MM.1S (cell line): ENCODE measurements around the gene SORD.
A peak's percentile ranks its signal among the peaks of the same experiment; 100 is the strongest.
"Not testable (repeated sequence)": the region's sequence is repeated elsewhere in the genome, so short reads cannot be mapped to it uniquely, and the experiment has no call there.

Source experiments
- DNase-seq: peaks from one replicate; pipeline ENCODE4 v3.0.0-alpha.2; 2015
- H2AFZ ChIP-seq: fragments of 300-600 bp; sonication (generic); 2 replicates; pipeline ENCODE4 v1.6.0; 2016; ENCODE audit warnings: antibody characterized with exemption, low read length
- H3F3A ChIP-seq: fragments of 300-600 bp; sonication (generic); 2 replicates; pipeline ENCODE4 v1.6.1; 2016; ENCODE audit warnings: mild to moderate bottlenecking, antibody characterized with exemption, low read length, moderate library complexity, mixed read lengths; ENCODE audit not compliant: insufficient read depth
- H3K27ac ChIP-seq: fragments of 300-600 bp; sonication (generic); 2 replicates; pipeline ENCODE4 v1.5.1; 2016; ENCODE audit warnings: mild to moderate bottlenecking, low read length
- H3K27me3 ChIP-seq: fragments of 300-600 bp; sonication (generic); replicated peaks from 2 replicates; pipeline ENCODE4 v1.6.0; 2016; ENCODE audit warnings: low read length; ENCODE audit not compliant: insufficient read depth
- H3K36me3 ChIP-seq: fragments of 300-600 bp; sonication (generic); replicated peaks from 2 replicates; pipeline ENCODE4 v1.6.1; 2016; ENCODE audit warnings: mild to moderate bottlenecking, low read length, mixed read lengths; ENCODE audit not compliant: insufficient read depth
- H3K4me1 ChIP-seq: fragments of 300-600 bp; sonication (generic); 2 replicates; pipeline ENCODE4 v1.6.1; 2016; ENCODE audit warnings: low read length, mixed read lengths
- H3K4me2 ChIP-seq: fragments of 300-600 bp; sonication (generic); 2 replicates; pipeline ENCODE4 v1.6.0; 2016; ENCODE audit warnings: low read depth, low read length
- H3K4me3 ChIP-seq: fragments of 300-600 bp; sonication (generic); 2 replicates; pipeline ENCODE4 v1.5.1; 2016; ENCODE audit warnings: low read length, mixed read lengths
- H3K79me2 ChIP-seq: fragments of 300-600 bp; sonication (generic); 2 replicates; pipeline ENCODE4 v1.6.1; 2016; ENCODE audit warnings: mixed run types, low read length, mixed read lengths
- H3K9ac ChIP-seq: fragments of 300-600 bp; sonication (generic); 2 replicates; pipeline ENCODE4 v1.6.1; 2016; ENCODE audit warnings: low read length, mixed read lengths
- H3K9me2 ChIP-seq: fragments of 300-600 bp; sonication (generic); replicated peaks from 2 replicates; pipeline ENCODE4 v1.6.1; 2016; ENCODE audit warnings: mild to moderate bottlenecking, low read length, mixed read lengths; ENCODE audit not compliant: insufficient read depth
- H3K9me3 ChIP-seq: fragments of 300-600 bp; sonication (generic); replicated peaks from 2 replicates; pipeline ENCODE4 v1.6.1; 2016; ENCODE audit warnings: mild to moderate bottlenecking, low read length, mixed read lengths; ENCODE audit not compliant: insufficient read depth
- H4K20me1 ChIP-seq: fragments of 300-600 bp; sonication (generic); 2 replicates; pipeline ENCODE4 v1.6.1; 2016; ENCODE audit warnings: mild to moderate bottlenecking, low read length, moderate library complexity, mixed read lengths; ENCODE audit not compliant: insufficient read depth
- CTCF ChIP-seq: fragments of 300-600 bp; sonication (generic); IDR thresholded peaks from 2 replicates; pipeline ENCODE4 v1.5.1; 2016; ENCODE audit warnings: antibody characterized with exemption, low read length, mixed read lengths
- EZH2 ChIP-seq: fragments of 300-600 bp; sonication (generic); optimal IDR thresholded peaks from 2 replicates; pipeline ENCODE3; 2017; ENCODE audit warnings: low read depth, mild to moderate bottlenecking, antibody characterized with exemption, low read length, mixed read lengths
- EZH2phosphoT487 ChIP-seq: fragments of 300-600 bp; sonication (generic); IDR thresholded peaks from 2 replicates; pipeline ENCODE4 v1.6.1; 2018; ENCODE audit warnings: antibody characterized with exemption, low read length

Gene SORD

DNA sequence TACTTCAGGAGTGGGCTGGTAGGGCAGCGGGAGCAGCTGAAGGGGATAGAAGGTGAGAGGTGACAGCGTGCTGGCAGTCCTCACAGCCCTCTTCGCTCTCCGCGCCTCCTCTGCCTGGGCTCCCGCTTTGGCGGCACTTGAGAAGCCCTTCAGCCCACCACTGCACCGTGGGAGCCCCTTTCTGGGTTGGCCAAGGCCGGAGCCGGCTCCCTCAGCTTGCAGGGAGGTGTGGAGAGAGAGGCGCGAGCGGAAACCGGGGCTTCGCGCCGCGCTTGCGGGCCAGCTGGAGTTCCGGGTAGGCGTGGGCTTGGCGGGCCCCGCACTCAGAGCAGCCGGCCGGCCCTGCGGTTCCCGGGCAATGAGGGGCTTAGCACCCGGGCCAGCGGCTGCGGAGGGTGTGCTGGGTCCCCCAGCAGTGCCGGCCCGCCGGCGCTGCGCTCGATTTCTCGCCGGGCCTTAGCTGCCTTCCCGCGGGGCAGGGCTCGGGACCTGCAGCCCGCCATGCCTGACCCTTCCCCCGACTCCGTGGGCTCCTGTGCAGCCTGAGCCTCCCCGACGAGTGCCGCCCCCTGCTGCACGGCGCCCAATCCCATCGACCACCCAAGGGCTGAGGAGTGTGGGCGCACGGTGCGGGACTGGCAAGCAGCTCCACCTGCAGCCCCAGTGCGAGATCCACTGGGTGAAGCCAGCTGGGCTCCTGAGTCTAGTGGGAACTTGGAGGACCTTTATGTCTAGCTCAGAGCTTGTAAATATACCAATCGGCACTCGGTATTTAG, 11.8 kb downstream of the SORD start:
- DNase-seq, H3K36me3 ChIP-seq, H3K4me1 ChIP-seq, H3K4me3 ChIP-seq, H3K9me2 ChIP-seq, H2AFZ ChIP-seq, H3K4me2 ChIP-seq, H3K9ac ChIP-seq, H3K9me3 ChIP-seq, H3K27ac ChIP-seq, H3K79me2 ChIP-seq, H3F3A ChIP-seq, H3K27me3 ChIP-seq, H4K20me1 ChIP-seq: not testable (repeated sequence)

DNA sequence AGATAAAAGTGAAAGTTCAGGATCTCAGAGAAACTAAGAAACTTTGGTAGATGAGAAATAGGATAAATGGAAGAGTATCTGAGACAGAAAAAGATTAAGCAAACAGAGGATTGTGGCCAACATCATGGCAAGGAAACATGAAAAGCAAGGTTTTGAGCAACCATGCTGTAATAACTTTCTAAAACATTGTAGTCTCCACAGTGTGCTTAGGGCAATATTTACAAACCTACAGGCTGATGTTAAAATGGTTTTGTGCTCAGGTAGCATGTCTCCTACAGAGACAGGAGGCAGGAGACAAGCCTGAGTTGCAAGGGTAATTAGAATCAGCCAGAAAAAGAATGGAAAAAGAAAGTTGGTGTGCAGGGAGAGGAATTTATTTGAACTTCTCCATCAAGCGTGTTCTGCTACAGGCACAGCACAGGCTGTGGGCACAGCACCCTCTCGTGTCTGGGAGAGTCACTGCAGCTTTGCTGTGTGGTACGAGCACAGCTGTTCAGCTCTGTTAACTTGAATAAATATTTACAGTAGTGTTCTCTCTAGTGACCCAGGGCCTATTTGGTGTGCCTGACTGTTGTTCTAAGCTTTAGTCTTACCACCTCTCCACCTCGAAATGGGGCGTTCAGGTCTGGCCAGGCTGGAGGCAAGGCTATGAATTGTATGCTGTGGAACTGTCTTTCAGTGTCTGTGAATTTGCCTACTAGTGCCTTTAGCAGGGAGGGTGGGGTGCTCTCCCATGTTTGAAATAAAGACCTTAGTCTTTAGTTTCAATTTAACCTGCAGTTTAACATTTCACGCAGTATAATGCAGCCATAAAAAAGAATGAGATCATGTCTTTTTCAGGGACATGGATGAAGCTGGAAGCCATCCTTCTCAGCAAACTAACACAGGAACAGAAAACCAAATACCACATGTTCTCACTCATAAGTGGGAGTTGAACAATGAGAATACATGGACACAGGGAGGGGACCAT, 14.1 kb downstream of the SORD start:
- not testable (repeated sequence) for H3K4me2 ChIP-seq, H3K79me2 ChIP-seq, H3K9me3 ChIP-seq, H3K9ac ChIP-seq, H3K4me1 ChIP-seq, H4K20me1 ChIP-seq, H3K4me3 ChIP-seq, H3K27ac ChIP-seq, H3K27me3 ChIP-seq, H3K36me3 ChIP-seq, H3K9me2 ChIP-seq, H3F3A ChIP-seq
- peak; percentile 71 for DNase-seq
- TF ChIP-seq CTCF = peak; percentile 80
- H2AFZ ChIP-seq = 0 out of 2 replicates have a peak overlapping the region, but pooled peaks have one; percentile 19

DNA sequence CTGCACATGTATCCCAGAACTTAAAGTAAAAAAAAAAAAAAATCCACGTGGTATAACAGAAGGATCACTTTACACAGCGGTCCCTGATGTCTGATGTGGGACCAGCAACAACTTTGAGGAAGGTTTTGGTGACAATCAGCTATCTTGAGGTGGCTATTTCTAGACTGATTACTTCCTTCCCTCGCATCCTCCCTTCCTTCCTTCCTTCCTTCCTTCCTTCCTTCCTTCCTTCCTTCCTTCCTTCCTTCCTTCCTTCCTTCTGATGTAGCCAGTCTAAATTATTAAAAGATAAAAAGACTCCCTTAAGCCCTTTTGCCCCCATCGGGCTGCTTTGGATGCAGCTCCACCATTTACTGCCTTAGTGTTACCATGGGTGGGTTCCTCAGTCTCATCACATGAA, 14.9 kb downstream of the SORD start:
- Histone ChIP-seq H3K27me3 (no peaks in the 10 kb centered on the region), H3K27ac (no peak overlapping the region)
- no peak for TF ChIP-seq CTCF
- TF ChIP-seq EZH2 = no peak
- TF ChIP-seq EZH2phosphoT487 = no peak

GRCh38 chr15:45040396-45040795, 17.4 kb downstream of the SORD start:
- not testable (repeated sequence) for H3F3A ChIP-seq, H3K79me2 ChIP-seq, H3K9ac ChIP-seq, H3K9me2 ChIP-seq, H3K27ac ChIP-seq, H3K36me3 ChIP-seq, H3K9me3 ChIP-seq, H3K27me3 ChIP-seq, H2AFZ ChIP-seq, H3K4me3 ChIP-seq, H3K4me2 ChIP-seq, DNase-seq, H3K4me1 ChIP-seq, H4K20me1 ChIP-seq

More for the DNA sequence above, 14.9 kb downstream of the SORD start:
- Histone ChIP-seq H3F3A (no peaks in the 10 kb centered on the region), H2AFZ (no peak overlapping the region), H3K9ac (no peak overlapping the region), H3K4me3 (no peak overlapping the region), H3K9me3 (no peaks in the 10 kb centered on the region), H3K4me1 (no peaks in the 10 kb centered on the region), H3K9me2 (no peaks in the 10 kb centered on the region), H3K36me3 (no peaks in the 10 kb centered on the region), H3K79me2 (no peaks in the 10 kb centered on the region), H3K4me2 (no peak overlapping the region), H4K20me1 (no peaks in the 10 kb centered on the region)
- no peak for DNase-seq

DNA sequence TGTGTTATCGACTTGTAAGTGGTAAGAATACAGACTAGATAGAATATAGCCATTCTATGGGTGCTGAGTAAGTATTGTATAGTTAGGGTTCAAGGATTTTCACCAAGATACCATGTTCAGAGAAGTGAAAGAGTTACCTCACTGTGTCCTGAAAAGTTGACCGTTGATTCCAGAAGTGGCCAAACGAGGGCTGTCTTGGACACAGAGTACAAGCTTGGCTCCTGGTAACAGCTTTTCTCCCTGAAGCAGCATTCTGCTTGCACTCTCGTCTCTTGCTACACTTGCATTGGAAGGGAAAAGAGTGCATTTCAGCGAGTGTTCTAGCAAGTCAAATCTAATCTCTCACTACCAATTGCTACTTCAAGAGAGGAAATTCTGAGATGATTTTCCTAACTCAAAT, 18.5 kb downstream of the SORD start:
- not testable (repeated sequence) for H3K36me3 ChIP-seq, H4K20me1 ChIP-seq, H3K27ac ChIP-seq, H3F3A ChIP-seq, H3K9ac ChIP-seq, H3K27me3 ChIP-seq, H3K79me2 ChIP-seq, H2AFZ ChIP-seq, H3K4me2 ChIP-seq, H3K9me2 ChIP-seq, H3K4me1 ChIP-seq, H3K4me3 ChIP-seq, H3K9me3 ChIP-seq, DNase-seq

- H3K36me3 ChIP-seq, H3K4me2 ChIP-seq, H3K79me2 ChIP-seq, H4K20me1 ChIP-seq, H3K9me3 ChIP-seq, H3K27ac ChIP-seq, H2AFZ ChIP-seq, H3K9ac ChIP-seq, H3K4me3 ChIP-seq, H3F3A ChIP-seq, H3K27me3 ChIP-seq, H3K9me2 ChIP-seq, H3K4me1 ChIP-seq, DNase-seq: not testable (repeated sequence)
Measured at GRCh38 chr15:45042859-45043258, 19.9 kb downstream of the SORD start.
